OCI-LY3 (cell line): ENCODE results near the gene FAM177B.

ENCODE experiments used
- H2AFZ ChIP-seq: fragments of 200-600, 300-600 bp; shearing (Covaris generic); 2 replicates; pipeline ENCODE4 v1.6.0; 2014; ENCODE audit warnings: antibody characterized with exemption, low read depth, low read length
- H3K27ac ChIP-seq: fragments of 200-600, 300-600 bp; sonication (generic); 2 replicates; pipeline ENCODE4 v1.5.1; 2014; ENCODE audit warnings: mild to moderate bottlenecking, low read length, moderate library complexity, mixed read lengths
- H3K27me3 ChIP-seq: fragments of 200-600, 300-600 bp; sonication (generic); 2 replicates; pipeline ENCODE4 v1.6.1; 2014; ENCODE audit warnings: low read depth, low read length, mixed read lengths
- H3K36me3 ChIP-seq: fragments of 200-600, 300-600 bp; sonication (generic); replicated peaks from 2 replicates; pipeline ENCODE3; 2014; ENCODE audit warnings: low read depth, low read length, mixed read lengths
- H3K4me1 ChIP-seq: fragments of 300-600, 200-600 bp; sonication (generic); 2 replicates; pipeline ENCODE4 v1.6.1; 2014; ENCODE audit warnings: low read length, mixed read lengths
- H3K4me2 ChIP-seq: fragments of 200-600, 300-600 bp; sonication (generic); 2 replicates; pipeline ENCODE4 v1.6.1; 2014; ENCODE audit warnings: low read length, mixed read lengths
- H3K4me3 ChIP-seq: fragments of 300-600, 200-600 bp; sonication (generic); 2 replicates; pipeline ENCODE4 v1.5.1; 2014; ENCODE audit warnings: antibody characterized with exemption, mild to moderate bottlenecking, low read length, moderate library complexity
- H3K79me2 ChIP-seq: fragments of 300-600, 200-600 bp; shearing (Covaris generic); 2 replicates; pipeline ENCODE4 v1.6.1; 2014; ENCODE audit warnings: mild to moderate bottlenecking, low read length, mixed read lengths
- H3K9ac ChIP-seq: fragments of 300-600, 200-600 bp; shearing (Covaris generic); 2 replicates; pipeline ENCODE4 v1.6.0; 2014; ENCODE audit warnings: mild to moderate bottlenecking, low read length, moderate library complexity
- H3K9me3 ChIP-seq: fragments of 200-600, 300-600 bp; shearing (Covaris generic); 2 replicates; pipeline ENCODE4 v1.6.1; 2014; ENCODE audit warnings: low read length, mixed read lengths; ENCODE audit not compliant: insufficient read depth
- H4K20me1 ChIP-seq: fragments of 200-600, 300-600 bp; sonication (generic); 2 replicates; pipeline ENCODE4 v1.6.1; 2016; ENCODE audit warnings: low read length, mixed read lengths; ENCODE audit not compliant: insufficient read depth
- EZH2phosphoT487 ChIP-seq: fragments of 200-600 bp; shearing (Covaris generic); IDR thresholded peaks from 2 replicates; pipeline ENCODE4 v1.6.1; 2018; ENCODE audit warnings: antibody characterized with exemption, mixed run types, low read depth
- TF ChIP-seq, protein P1 (sequence below): fragments of 200-600, 300-600 bp; sonication (generic); IDR thresholded peaks from 2 replicates; pipeline ENCODE4 v1.5.1; 2014; ENCODE audit warnings: antibody characterized with exemption, low read length, low read depth

FAM177B gene

DNA sequence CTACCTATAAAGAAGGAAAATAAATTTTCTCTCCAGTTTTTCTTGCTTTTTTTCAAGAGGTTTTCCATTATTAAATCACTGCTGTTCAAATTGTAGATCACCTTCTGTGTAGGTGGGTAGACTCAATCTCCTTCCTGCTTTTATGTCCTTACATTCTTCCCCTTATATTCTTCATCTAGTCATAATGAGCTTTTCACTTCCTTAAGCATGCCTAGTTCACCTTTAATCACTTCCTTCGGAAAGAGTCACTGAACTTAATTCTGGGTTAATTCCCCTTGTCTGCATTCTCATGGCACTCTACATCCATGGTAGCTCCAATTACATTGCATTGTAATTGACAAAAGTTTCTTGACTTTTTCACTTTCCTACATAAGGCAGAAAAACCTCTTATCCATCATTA is 6.1 kb upstream of the FAM177B start:
- Histone ChIP-seq H3K27ac (no peak overlapping the region), H2AFZ (no peak overlapping the region), H4K20me1 (peaks cover 23% of the 10 kb centered on the region), H3K9ac (no peak overlapping the region), H3K9me3 (no peaks in the 10 kb centered on the region), H3K27me3 (peaks cover 10% of the 10 kb centered on the region; the same call in 1 of the 2 replicates), H3K4me2 (peak overlapping the region; percentile 47), H3K36me3 (peaks cover 74% of the 10 kb centered on the region), H3K4me3 (0 out of 2 replicates have a peak overlapping the region, but pooled peaks have one; percentile 0), H3K4me1 (peaks cover 41% of the 10 kb centered on the region), H3K79me2 (no peaks in the 10 kb centered on the region)
- TF ChIP-seq, protein P1, sequence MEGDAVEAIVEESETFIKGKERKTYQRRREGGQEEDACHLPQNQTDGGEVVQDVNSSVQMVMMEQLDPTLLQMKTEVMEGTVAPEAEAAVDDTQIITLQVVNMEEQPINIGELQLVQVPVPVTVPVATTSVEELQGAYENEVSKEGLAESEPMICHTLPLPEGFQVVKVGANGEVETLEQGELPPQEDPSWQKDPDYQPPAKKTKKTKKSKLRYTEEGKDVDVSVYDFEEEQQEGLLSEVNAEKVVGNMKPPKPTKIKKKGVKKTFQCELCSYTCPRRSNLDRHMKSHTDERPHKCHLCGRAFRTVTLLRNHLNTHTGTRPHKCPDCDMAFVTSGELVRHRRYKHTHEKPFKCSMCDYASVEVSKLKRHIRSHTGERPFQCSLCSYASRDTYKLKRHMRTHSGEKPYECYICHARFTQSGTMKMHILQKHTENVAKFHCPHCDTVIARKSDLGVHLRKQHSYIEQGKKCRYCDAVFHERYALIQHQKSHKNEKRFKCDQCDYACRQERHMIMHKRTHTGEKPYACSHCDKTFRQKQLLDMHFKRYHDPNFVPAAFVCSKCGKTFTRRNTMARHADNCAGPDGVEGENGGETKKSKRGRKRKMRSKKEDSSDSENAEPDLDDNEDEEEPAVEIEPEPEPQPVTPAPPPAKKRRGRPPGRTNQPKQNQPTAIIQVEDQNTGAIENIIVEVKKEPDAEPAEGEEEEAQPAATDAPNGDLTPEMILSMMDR: no peak
- peak; percentile 85 for TF ChIP-seq EZH2phosphoT487

DNA sequence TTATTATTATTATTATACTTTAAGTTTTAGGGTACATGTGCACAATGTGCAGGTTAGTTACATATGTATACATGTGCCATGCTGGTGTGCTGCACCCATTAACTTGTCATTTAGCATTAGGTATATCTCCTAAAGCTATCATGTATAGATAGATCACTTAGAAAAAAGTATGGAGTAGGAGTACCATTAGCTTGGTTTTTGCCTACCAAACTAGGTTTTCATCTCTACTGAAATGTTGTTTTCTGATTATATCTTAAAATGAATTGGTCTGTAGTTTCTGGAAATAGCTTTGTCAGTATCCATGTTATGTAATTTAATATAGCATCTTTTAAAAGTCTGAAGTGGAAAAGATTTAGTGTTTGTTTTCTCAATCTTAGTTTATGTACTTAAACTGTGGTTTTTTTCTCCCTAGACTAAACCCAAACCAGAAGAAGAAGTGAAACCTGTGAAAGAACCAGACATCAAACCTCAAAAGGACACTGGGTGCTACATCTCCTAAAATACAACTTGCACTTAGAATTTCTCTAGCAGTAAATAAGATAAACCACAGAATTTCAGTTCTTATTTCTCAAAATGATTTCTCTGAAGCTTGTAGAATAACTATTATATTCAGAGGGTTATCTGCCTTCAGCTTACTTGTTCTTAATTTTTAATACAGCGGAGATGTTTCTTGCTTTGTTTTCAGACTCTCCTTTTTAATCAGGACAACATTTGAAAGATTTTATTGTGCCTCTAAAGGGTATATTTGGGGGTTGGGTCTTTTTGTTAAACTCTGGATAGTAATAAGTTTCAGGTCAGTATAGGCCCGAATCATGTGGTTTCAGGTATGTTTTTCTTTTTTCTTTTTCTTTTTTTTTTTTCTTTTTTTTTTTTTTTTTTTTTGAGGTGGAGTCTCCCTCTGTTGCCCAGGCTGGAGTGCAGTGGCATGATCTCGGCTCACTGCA is 4.5 kb upstream of the FAM177B start:
- TF ChIP-seq, protein P1: no peak
- TF ChIP-seq EZH2phosphoT487: peak; percentile 93
- Histone ChIP-seq H3K4me3 (peak overlapping the region; percentile 43; the same call in 1 of the 2 replicates), H3K27me3 (peaks cover 10% of the 10 kb centered on the region; the same call in 1 of the 2 replicates), H3K36me3 (peaks cover 64% of the 10 kb centered on the region), H3K4me1 (peaks cover 41% of the 10 kb centered on the region), H3K9ac (no peak overlapping the region), H3K27ac (peak overlapping the region; percentile 70), H4K20me1 (peaks cover 26% of the 10 kb centered on the region), H3K4me2 (peak overlapping the region; percentile 76), H2AFZ (no peak overlapping the region), H3K9me3 (no peaks in the 10 kb centered on the region), H3K79me2 (no peaks in the 10 kb centered on the region)

DNA sequence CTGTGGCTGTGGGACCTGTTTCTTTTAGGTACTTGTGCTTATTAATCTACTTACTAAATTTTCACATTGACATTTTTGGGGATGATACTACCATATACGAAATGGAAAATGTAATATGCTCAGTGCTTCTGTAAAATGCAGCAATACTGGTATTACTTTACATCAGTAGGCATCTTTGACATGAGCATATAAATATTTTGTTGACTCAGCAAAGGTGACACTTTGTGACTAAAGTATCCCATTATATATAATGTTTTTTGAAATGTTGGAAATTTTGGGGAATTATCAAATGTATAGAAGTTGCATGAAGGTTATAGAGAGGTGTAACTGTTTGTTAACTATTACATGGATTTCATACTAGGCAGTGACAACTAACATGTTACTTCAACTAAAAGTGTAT is 2.3 kb upstream of the FAM177B start:
- Histone ChIP-seq H3K4me1 (peaks cover 38% of the 10 kb centered on the region), H3K9ac (no peak overlapping the region), H4K20me1 (peaks cover 20% of the 10 kb centered on the region), H3K27ac (no peak overlapping the region), H2AFZ (no peak overlapping the region), H3K9me3 (no peaks in the 10 kb centered on the region), H3K36me3 (peaks cover 41% of the 10 kb centered on the region), H3K79me2 (no peaks in the 10 kb centered on the region), H3K27me3 (peaks cover 10% of the 10 kb centered on the region), H3K4me2 (no peak overlapping the region), H3K4me3 (no peak overlapping the region)
- no peak for TF ChIP-seq EZH2phosphoT487
- TF ChIP-seq, protein P1: no peak

DNA sequence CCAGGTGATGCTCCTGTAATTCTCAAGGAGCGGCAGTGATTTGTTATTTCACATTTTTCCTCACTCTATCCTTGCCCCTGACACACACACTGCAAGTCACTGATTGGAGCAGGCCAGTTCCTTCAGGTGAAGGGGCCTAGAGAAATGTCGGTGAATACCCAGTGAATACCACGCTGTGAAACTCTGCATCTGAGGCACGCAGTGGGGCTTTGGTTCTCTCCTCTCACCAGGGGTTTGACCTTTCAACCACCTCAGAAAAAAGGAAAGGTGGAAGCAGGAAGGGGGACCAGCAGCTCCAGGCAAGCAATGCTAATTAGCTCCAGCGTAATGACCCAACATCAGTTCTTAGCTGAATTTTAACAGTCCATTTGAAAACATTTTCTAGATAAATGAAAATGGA is 532 bp upstream of the FAM177B start:
- no peak overlapping the region for H3K9ac ChIP-seq
- no peak overlapping the region for H3K4me2 ChIP-seq
- TF ChIP-seq EZH2phosphoT487: no peak
- TF ChIP-seq, protein P1: no peak
- H3K27ac ChIP-seq: no peak overlapping the region
- H3K9me3 ChIP-seq: no peaks in the 10 kb centered on the region
- peaks cover 22% of the 10 kb centered on the region for H3K4me1 ChIP-seq
- H2AFZ ChIP-seq: no peak overlapping the region
- no peak overlapping the region for H3K4me3 ChIP-seq
- H3K36me3 ChIP-seq: peaks cover 28% of the 10 kb centered on the region
- peaks cover 8% of the 10 kb centered on the region; the same call in 1 of the 2 replicates for H4K20me1 ChIP-seq
- H3K27me3 ChIP-seq: peaks cover 10% of the 10 kb centered on the region
- H3K79me2 ChIP-seq: no peaks in the 10 kb centered on the region
